Endothelial cell of umbilical vein (primary cell): Measurements from ENCODE around the gene MYADML2.

Experiments used
- CTCF ChIP-seq, 2 donors: IDR thresholded peaks; 1 replicate in 1 of 2; 2 replicates in 1 of 2; pipeline ENCODE4 v1.5.1; 2011; ENCODE audit warnings: low read length in 2 of 2, mild to moderate bottlenecking in 2 of 2, moderate library complexity in 2 of 2, control low read depth in 1 of 2, inconsistent platforms in 1 of 2, low read depth in 1 of 2; ENCODE audit not compliant: insufficient read depth in 1 of 2; ENCODE audit errors: extremely low read depth in 1 of 2
- EZH2 ChIP-seq: IDR thresholded peaks from 2 replicates; pipeline ENCODE4 v1.6.1; 2012; ENCODE audit warnings: borderline replicate concordance, low read depth, mild to moderate bottlenecking, moderate library complexity, low read length, inconsistent platforms; ENCODE audit not compliant: severe bottlenecking
- FOS ChIP-seq: IDR thresholded peaks from 2 replicates; pipeline ENCODE4 v1.6.1; 2011; ENCODE audit warnings: mild to moderate bottlenecking, low read length, moderate library complexity, borderline replicate concordance; ENCODE audit not compliant: insufficient read depth
- GATA2 ChIP-seq: IDR thresholded peaks from 2 replicates; pipeline ENCODE4 v1.7.0; 2011; ENCODE audit warnings: low read depth, mild to moderate bottlenecking, moderate library complexity, mixed read lengths, low read length; ENCODE audit not compliant: insufficient read length, insufficient read depth
- JUN ChIP-seq: IDR thresholded peaks from 2 replicates; pipeline ENCODE4 v1.6.1; 2011; ENCODE audit warnings: borderline replicate concordance, low read depth; ENCODE audit not compliant: insufficient read length, insufficient read depth
- MYC ChIP-seq: IDR thresholded peaks from one replicate; pipeline ENCODE4 v1.6.1; 2011; ENCODE audit warnings: mild to moderate bottlenecking, low read depth, low read length
- POLR2A ChIP-seq: IDR thresholded peaks from 2 replicates; pipeline ENCODE4 v1.6.1; 2012; ENCODE audit warnings: low read depth, mild to moderate bottlenecking, control low read depth, low read length
- POLR2AphosphoS5 ChIP-seq: IDR thresholded peaks from 2 replicates; pipeline ENCODE4 v1.6.1; 2012; ENCODE audit warnings: low read depth, mild to moderate bottlenecking, control low read depth, low read length, moderate library complexity; ENCODE audit not compliant: insufficient read depth

GRCh38 chr17:81954131-81955057, 7.4 kb upstream of the MYADML2 start:
- TF ChIP-seq POLR2A (no peak), CTCF (IDR thresholded peaks at IDR 0.05; ENCODE audit: extremely low read depth in 1 of 2, insufficient read depth in 1 of 2, low read depth in 1 of 2, low read length in 2 of 2) (no peak), POLR2AphosphoS5 (no peak), GATA2 (no peak), EZH2 (no peak), FOS (no peak), MYC (no peak), JUN (no peak)
